SK-N-SH (cell line): Measurements from ENCODE around the gene EML1. TPM values are rescaled to one million over a fixed set of nuclear protein-coding genes. Genes with fewer than 3 reads are reported as not detected.

Experiments used
- CTCF ChIA-PET: fragments of 300-600, 350-600 bp; formaldehyde crosslinking; extraction: SDS; loops from one replicate; lab custom pipeline; 2021; lab: Yijun Ruan, JAX
- POLR2A ChIA-PET: fragments of 350-600 bp; sonication (Branson Sonifier 250); formaldehyde crosslinking; extraction: SDS; loops from one replicate; lab custom pipeline; 2020; ENCODE audit warnings: antibody characterized with exemption, inconsistent platforms; lab: Yijun Ruan, JAX
- DNase-seq: peaks from one replicate; pipeline ENCODE4 v3.0.0; 2012
- H2AFZ ChIP-seq: fragments of 200-600 bp; sonication (generic); 2 replicates; pipeline ENCODE4 v1.8.1; 2016; ENCODE audit warnings: antibody characterized with exemption, mild to moderate bottlenecking, low read depth
- H3F3A ChIP-seq: fragments of 200-600 bp; sonication (generic); replicated peaks from 2 replicates; pipeline ENCODE3; 2016; ENCODE audit warnings: antibody characterized with exemption, mild to moderate bottlenecking; ENCODE audit not compliant: insufficient read depth
- H3K27ac ChIP-seq, 2 experiments: fragments of 200-500 bp in 1 of 2; fragments of 200-600 bp in 1 of 2; sonication (Bioruptor generic) in 1 of 2; sonication (generic), shearing (Covaris generic) in 1 of 2; 2 replicates each; pipeline versions ENCODE4 v1.5.1 to v1.6.1; 2014 to 2016; ENCODE audit warnings: low read depth in 2 of 2, inconsistent platforms in 1 of 2, low read length in 1 of 2, mild to moderate bottlenecking in 1 of 2, mixed read lengths in 1 of 2
- H3K27me3 ChIP-seq: fragments of 200-600 bp; sonication (generic), shearing (Covaris generic); 2 replicates; pipeline ENCODE4 v1.6.1; 2016; ENCODE audit warnings: mixed run types; ENCODE audit not compliant: insufficient read depth
- H3K36me3 ChIP-seq, 2 experiments: fragments of 200-500 bp in 1 of 2; fragments of 200-600 bp in 1 of 2; sonication (Bioruptor generic) in 1 of 2; sonication (generic) in 1 of 2; replicated peaks in 1 of 2; 2 replicates each; pipeline versions ENCODE3 to v1.5.1; 2014 to 2016; ENCODE audit warnings: low read length in 1 of 2, mild to moderate bottlenecking in 1 of 2; ENCODE audit not compliant: insufficient read depth in 2 of 2, control insufficient read depth in 1 of 2
- H3K4me1 ChIP-seq, 2 experiments: fragments of 200-500 bp in 1 of 2; fragments of 200-600 bp in 1 of 2; sonication (Bioruptor generic) in 1 of 2; sonication (generic), shearing (Covaris generic) in 1 of 2; 2 replicates each; pipeline versions ENCODE4 v1.5.1 to v1.6.1; 2014 to 2016; ENCODE audit warnings: low read depth in 1 of 2, low read length in 1 of 2, mixed run types in 1 of 2; ENCODE audit not compliant: insufficient read depth in 2 of 2, control insufficient read depth in 1 of 2
- H3K4me2 ChIP-seq: fragments of 200-600 bp; sonication (generic), shearing (Covaris generic); 2 replicates; pipeline ENCODE4 v1.6.1; 2017; ENCODE audit warnings: mixed run types
- H3K4me3 ChIP-seq, 2 experiments: fragments of 200-500 bp in 1 of 2; fragments of 200-600 bp in 1 of 2; sonication (Bioruptor generic) in 1 of 2; sonication (generic), shearing (Covaris generic) in 1 of 2; 2 replicates each; pipeline versions ENCODE4 v1.5.1 to v1.8.1; 2014 to 2016; ENCODE audit warnings: low read depth in 2 of 2, inconsistent platforms in 1 of 2, low read length in 1 of 2, mild to moderate bottlenecking in 1 of 2, mixed read lengths in 1 of 2, moderate library complexity in 1 of 2
- H3K79me2 ChIP-seq: fragments of 200-600 bp; sonication (generic); 2 replicates; pipeline ENCODE4 v1.8.1; 2017; ENCODE audit warnings: mild to moderate bottlenecking; ENCODE audit not compliant: insufficient read depth
- H3K9ac ChIP-seq: fragments of 200-600 bp; sonication (generic); 2 replicates; pipeline ENCODE4 v1.6.1; 2017; ENCODE audit warnings: mixed run types
- H3K9me2 ChIP-seq: fragments of 200-600 bp; sonication (generic); 2 replicates; pipeline ENCODE4 v1.6.1; 2017; ENCODE audit warnings: mixed run types
- H3K9me3 ChIP-seq: fragments of 200-600 bp; sonication (generic); 2 replicates; pipeline ENCODE4 v1.6.1; 2017; ENCODE audit warnings: mixed run types, mild to moderate bottlenecking, moderate library complexity
- H4K20me1 ChIP-seq: fragments of 200-600 bp; sonication (generic); 2 replicates; pipeline ENCODE4 v1.6.1; 2017; ENCODE audit warnings: mild to moderate bottlenecking, mixed run types; ENCODE audit not compliant: insufficient read depth
- MEF2A ChIP-seq: IDR thresholded peaks from 2 replicates; pipeline ENCODE4 v1.4.0; 2012; ENCODE audit warnings: low read depth, borderline replicate concordance
- MXI1 ChIP-seq: IDR thresholded peaks from 2 replicates; pipeline ENCODE4 v1.6.1; 2012; ENCODE audit warnings: mild to moderate bottlenecking, low read depth, low read length, improper control_type of control experiment
- RFX5 ChIP-seq: IDR thresholded peaks from 2 replicates; pipeline ENCODE4 v1.6.1; 2012; ENCODE audit warnings: mild to moderate bottlenecking, improper control_type of control experiment, low read length
- SMC3 ChIP-seq: IDR thresholded peaks from 2 replicates; pipeline ENCODE4 v1.6.1; 2012; ENCODE audit warnings: low read depth, low read length, improper control_type of control experiment
- TEAD4 ChIP-seq: IDR thresholded peaks from 2 replicates; pipeline ENCODE4 v1.4.0; 2012; ENCODE audit warnings: mild to moderate bottlenecking, borderline replicate concordance; ENCODE audit not compliant: insufficient read depth
- WGBS: methylation state at CpG from one replicate; pipeline ENCODE4 v1.1.6; 2017; ENCODE audit warnings: low lambda C conversion rate; 5-methylcytosine and 5-hydroxymethylcytosine counted together
- polyA plus RNA-seq, 3 experiments: library from polyadenylated mRNA; depleted of rRNA; stranded (reverse); fragments of >200 nt; gene quantifications; 2 replicates each; pipeline ENCODE4 v1.2.3, GENCODE V29; 2012
- TF ChIP-seq, protein P1 (sequence below): IDR thresholded peaks from 2 replicates; pipeline ENCODE4 v1.4.0; 2012; ENCODE audit warnings: low read depth
- TF ChIP-seq, protein P2 (sequence below): fragments of 150-350 bp; IDR thresholded peaks from 2 replicates; pipeline ENCODE4 v1.6.1; 2016; ENCODE audit warnings: mild to moderate bottlenecking, low read depth, low read length
- TF ChIP-seq, protein P3 (sequence below): IDR thresholded peaks from 2 replicates; pipeline ENCODE4 v1.6.1; 2012; ENCODE audit warnings: mild to moderate bottlenecking, low read depth, low read length, moderate library complexity

EML1 gene
- polyA plus RNA-seq, 1 of the 3 experiments (the other 2 are of a cell fraction) = 6.3 TPM

DNA sequence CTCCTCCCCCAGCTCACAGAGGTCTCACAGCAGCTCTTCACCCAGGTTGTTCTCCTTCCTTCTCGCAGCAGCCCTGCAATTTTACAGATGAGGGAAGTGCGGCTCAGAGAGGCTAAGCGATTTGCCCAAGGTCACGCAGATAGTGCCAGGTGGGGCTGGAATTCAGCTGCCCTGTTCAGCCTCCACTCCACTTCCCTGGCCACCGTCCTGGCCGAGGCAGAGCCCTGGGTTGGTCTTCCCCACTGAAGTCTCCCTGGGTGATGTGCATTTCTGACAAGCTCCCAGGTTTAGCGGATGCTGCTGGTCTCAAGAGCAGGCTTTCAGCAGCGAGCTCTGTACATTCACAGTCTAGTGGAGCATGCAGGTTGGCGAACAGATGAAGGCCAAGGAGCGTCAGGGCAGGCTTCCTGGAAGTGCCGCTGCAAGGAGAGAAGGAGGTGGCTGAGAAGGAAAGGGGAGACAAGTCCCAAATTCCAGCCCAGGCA lies 28.9 kb upstream of the EML1 start:
- POLR2A ChIA-PET = no interaction called here
- Histone ChIP-seq H3K9me3 (no peaks in the 10 kb centered on the region), H3K9me2 (no peaks in the 10 kb centered on the region), H3K4me2 (no peak overlapping the region), H2AFZ (no peak overlapping the region), H3K9ac (no peak overlapping the region), H4K20me1 (no peaks in the 10 kb centered on the region), H3K36me3 (no peaks in the 10 kb centered on the region), H3K79me2 (no peaks in the 10 kb centered on the region), H3K27ac (no peak overlapping the region), H3F3A (no peaks in the 10 kb centered on the region), H3K27me3 (no peaks in the 10 kb centered on the region), H3K4me3 (no peak overlapping the region), H3K4me1 (no peaks in the 10 kb centered on the region; a peak in 1 of 4 replicates)
- no peak for TF ChIP-seq RFX5
- CTCF ChIA-PET = interaction anchor here (0.6 to 1.0 kb wide), 3 partner anchors 25 to 121 kb away, joined by 3 read pairs; no protein-coding TSS in a partner anchor
- DNase-seq = no peak
- 81% methylated on average over 6 of the region's 11 CpGs for WGBS

DNA sequence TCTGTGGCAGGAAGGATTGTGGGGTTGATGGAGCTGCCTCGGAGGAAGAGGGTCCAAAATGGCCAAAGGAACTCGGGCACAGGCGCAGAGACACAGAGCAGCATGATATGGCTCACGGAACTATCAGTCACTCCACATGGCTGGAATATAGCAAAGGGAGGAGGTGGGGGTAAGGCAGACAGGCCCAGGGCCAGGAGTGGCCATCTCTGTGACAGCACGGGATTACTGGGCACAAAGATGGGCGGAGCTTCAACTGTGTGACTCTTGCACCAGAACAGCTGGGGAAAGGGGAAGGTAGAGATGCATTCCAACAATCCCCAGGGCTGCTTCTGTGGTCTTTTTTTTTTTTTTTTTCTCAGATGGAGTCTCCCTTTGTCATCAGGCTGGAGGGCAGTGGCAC lies 24.8 kb upstream of the EML1 start:
- H3K4me2 ChIP-seq = no peak overlapping the region
- no peaks in the 10 kb centered on the region for H3K9me2 ChIP-seq
- no peak for DNase-seq
- H3K4me3 ChIP-seq = no peak overlapping the region
- no peaks in the 10 kb centered on the region for H3K27me3 ChIP-seq
- peaks cover 0 to 8% of the 10 kb centered on the region in 2 experiments; a peak in 1 of 4 replicates for H3K4me1 ChIP-seq
- no peaks in the 10 kb centered on the region for H3K36me3 ChIP-seq
- H3K9me3 ChIP-seq = no peaks in the 10 kb centered on the region
- POLR2A ChIA-PET = no interaction called here
- TF ChIP-seq, protein P1, sequence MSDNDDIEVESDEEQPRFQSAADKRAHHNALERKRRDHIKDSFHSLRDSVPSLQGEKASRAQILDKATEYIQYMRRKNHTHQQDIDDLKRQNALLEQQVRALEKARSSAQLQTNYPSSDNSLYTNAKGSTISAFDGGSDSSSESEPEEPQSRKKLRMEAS = no peak
- TF ChIP-seq, protein P2, sequence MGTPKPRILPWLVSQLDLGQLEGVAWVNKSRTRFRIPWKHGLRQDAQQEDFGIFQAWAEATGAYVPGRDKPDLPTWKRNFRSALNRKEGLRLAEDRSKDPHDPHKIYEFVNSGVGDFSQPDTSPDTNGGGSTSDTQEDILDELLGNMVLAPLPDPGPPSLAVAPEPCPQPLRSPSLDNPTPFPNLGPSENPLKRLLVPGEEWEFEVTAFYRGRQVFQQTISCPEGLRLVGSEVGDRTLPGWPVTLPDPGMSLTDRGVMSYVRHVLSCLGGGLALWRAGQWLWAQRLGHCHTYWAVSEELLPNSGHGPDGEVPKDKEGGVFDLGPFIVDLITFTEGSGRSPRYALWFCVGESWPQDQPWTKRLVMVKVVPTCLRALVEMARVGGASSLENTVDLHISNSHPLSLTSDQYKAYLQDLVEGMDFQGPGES = no peak
- no peak for TF ChIP-seq MXI1
- TF ChIP-seq SMC3 = no peak
- TF ChIP-seq MEF2A = no peak
- TF ChIP-seq TEAD4 = no peak
- TF ChIP-seq RFX5 = no peak
- TF ChIP-seq, protein P3, sequence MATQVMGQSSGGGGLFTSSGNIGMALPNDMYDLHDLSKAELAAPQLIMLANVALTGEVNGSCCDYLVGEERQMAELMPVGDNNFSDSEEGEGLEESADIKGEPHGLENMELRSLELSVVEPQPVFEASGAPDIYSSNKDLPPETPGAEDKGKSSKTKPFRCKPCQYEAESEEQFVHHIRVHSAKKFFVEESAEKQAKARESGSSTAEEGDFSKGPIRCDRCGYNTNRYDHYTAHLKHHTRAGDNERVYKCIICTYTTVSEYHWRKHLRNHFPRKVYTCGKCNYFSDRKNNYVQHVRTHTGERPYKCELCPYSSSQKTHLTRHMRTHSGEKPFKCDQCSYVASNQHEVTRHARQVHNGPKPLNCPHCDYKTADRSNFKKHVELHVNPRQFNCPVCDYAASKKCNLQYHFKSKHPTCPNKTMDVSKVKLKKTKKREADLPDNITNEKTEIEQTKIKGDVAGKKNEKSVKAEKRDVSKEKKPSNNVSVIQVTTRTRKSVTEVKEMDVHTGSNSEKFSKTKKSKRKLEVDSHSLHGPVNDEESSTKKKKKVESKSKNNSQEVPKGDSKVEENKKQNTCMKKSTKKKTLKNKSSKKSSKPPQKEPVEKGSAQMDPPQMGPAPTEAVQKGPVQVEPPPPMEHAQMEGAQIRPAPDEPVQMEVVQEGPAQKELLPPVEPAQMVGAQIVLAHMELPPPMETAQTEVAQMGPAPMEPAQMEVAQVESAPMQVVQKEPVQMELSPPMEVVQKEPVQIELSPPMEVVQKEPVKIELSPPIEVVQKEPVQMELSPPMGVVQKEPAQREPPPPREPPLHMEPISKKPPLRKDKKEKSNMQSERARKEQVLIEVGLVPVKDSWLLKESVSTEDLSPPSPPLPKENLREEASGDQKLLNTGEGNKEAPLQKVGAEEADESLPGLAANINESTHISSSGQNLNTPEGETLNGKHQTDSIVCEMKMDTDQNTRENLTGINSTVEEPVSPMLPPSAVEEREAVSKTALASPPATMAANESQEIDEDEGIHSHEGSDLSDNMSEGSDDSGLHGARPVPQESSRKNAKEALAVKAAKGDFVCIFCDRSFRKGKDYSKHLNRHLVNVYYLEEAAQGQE = no peak
- H3K27ac ChIP-seq = no peak overlapping the region
- H2AFZ ChIP-seq = no peak overlapping the region
- H3K9ac ChIP-seq = no peak overlapping the region
- CTCF ChIA-PET = interaction anchor here (0.8 to 2.0 kb wide), 3 partner anchors 9 to 15 kb away, joined by 3 to 6 read pairs (median 3); no protein-coding TSS in a partner anchor
- no peaks in the 10 kb centered on the region for H3F3A ChIP-seq
- H4K20me1 ChIP-seq = no peaks in the 10 kb centered on the region
- no peaks in the 10 kb centered on the region for H3K79me2 ChIP-seq
- WGBS = 89% methylated on average over 6 of the region's 6 CpGs
